Panc1 (cell line): ENCODE data around the gene NPAS1. TPM values are rescaled to one million over a fixed set of nuclear protein-coding genes. Genes with fewer than 3 reads are reported as not detected.
A peak's percentile ranks its signal among the peaks of the same experiment; 100 is the strongest.

Source experiments
- ATAC-seq: fragments of 200-7000 bp; cut with Tn5 transposase; 2 replicates; pipeline ENCODE4 v1.9.1; 2020; ENCODE audit warnings: mild to moderate bottlenecking, moderate library complexity
- BruUV-seq: library from RNA; stranded (reverse); fragments of 400-500 nt; replicated peaks from 2 replicates; lab custom pipeline; 2021; lab: Mats Ljungman, UMichigan
- CTCF ChIA-PET: fragments of 300-600 bp; sonication (Branson Sonifier 250); formaldehyde crosslinking; loops from one replicate; lab custom pipeline; 2022; ENCODE audit warnings: antibody characterized with exemption; lab: Charles Lee
- POLR2A ChIA-PET: fragments of 300-600 bp; sonication (Branson Sonifier 250); formaldehyde crosslinking; loops from one replicate; lab custom pipeline; 2022; ENCODE audit warnings: antibody characterized with exemption; lab: Charles Lee
- DNase-seq: peaks from one replicate; pipeline ENCODE4 v3.0.0-alpha.2; 2010; ENCODE audit warnings: low read depth, low spot score
- H3K27ac ChIP-seq: 2 replicates; pipeline ENCODE4 v1.5.1; 2011; ENCODE audit warnings: mild to moderate bottlenecking, low read length, inconsistent platforms
- H3K27me3 ChIP-seq: fragments of 200-500 bp; sonication (Bioruptor generic); 2 replicates; pipeline ENCODE4 v1.6.0; 2014; ENCODE audit warnings: low read length, inconsistent platforms; ENCODE audit not compliant: control insufficient read depth, insufficient read depth
- H3K36me3 ChIP-seq: fragments of 200-500 bp; sonication (Bioruptor generic); 2 replicates; pipeline ENCODE4 v1.5.1; 2014; ENCODE audit warnings: inconsistent platforms, mild to moderate bottlenecking, low read length, moderate library complexity; ENCODE audit not compliant: control insufficient read depth, insufficient read depth
- H3K4me1 ChIP-seq: 2 replicates; pipeline ENCODE4 v1.5.1; 2011; ENCODE audit warnings: inconsistent platforms, mild to moderate bottlenecking, low read length, moderate library complexity; ENCODE audit not compliant: control insufficient read depth, insufficient read depth
- H3K4me3 ChIP-seq, 2 experiments: 2 replicates each; pipeline ENCODE4 v1.5.1; 2011 to 2012; ENCODE audit warnings: low read depth in 2 of 2, low read length in 2 of 2, mild to moderate bottlenecking in 2 of 2, inconsistent platforms in 1 of 2, moderate library complexity in 1 of 2
- H3K9me3 ChIP-seq: fragments of 200-500 bp; sonication (Bioruptor generic); 2 replicates; pipeline ENCODE4 v1.5.1; 2014; ENCODE audit warnings: low read depth, mild to moderate bottlenecking, inconsistent platforms, low read length, moderate library complexity; ENCODE audit not compliant: control insufficient read depth, insufficient read depth
- CTCF ChIP-seq: fragments of 450-650 bp; IDR thresholded peaks from 2 replicates; pipeline ENCODE4 v1.5.1; 2017; ENCODE audit warnings: mild to moderate bottlenecking
- POLR2AphosphoS5 ChIP-seq: IDR thresholded peaks from 2 replicates; pipeline ENCODE4 v1.6.1; 2012; ENCODE audit warnings: mild to moderate bottlenecking, low read depth, low read length, moderate library complexity
- REST ChIP-seq, 2 experiments: IDR thresholded peaks; 2 replicates each; pipeline ENCODE4 v1.6.1; 2011 to 2012; ENCODE audit warnings: low read depth in 2 of 2, control low read depth in 1 of 2, low read length in 1 of 2, mild to moderate bottlenecking in 1 of 2, moderate library complexity in 1 of 2; ENCODE audit not compliant: insufficient read depth in 1 of 2
- SIN3A ChIP-seq: IDR thresholded peaks from 2 replicates; pipeline ENCODE4 v1.6.1; 2012; ENCODE audit warnings: low read depth, mild to moderate bottlenecking, low read length, moderate library complexity, borderline replicate concordance; ENCODE audit not compliant: insufficient read depth
- TCF7L2 ChIP-seq: IDR thresholded peaks from 2 replicates; pipeline ENCODE4 v1.6.1; 2011; ENCODE audit warnings: mild to moderate bottlenecking, low read depth, low read length, inconsistent platforms
- in situ Hi-C: cut with HindIII; loops from 2 replicates; pipeline ENCODE4 v1.10.0; 2016; ENCODE audit warnings: low sequenced_read_pairs, low pct_unique_long_range_greater_than_20kb
- intact Hi-C: fragments of 100-400 bp; cut with micrococcal nuclease; formaldehyde crosslinking; loops from one replicate; pipeline ENCODE4 v1.10.0; 2022; ENCODE audit not compliant: unreplicated experiment
- total RNA-seq: library from RNA; stranded (reverse); gene quantifications from one replicate; pipeline ENCODE4 v1.2.1, GENCODE V29; 2021; ENCODE audit not compliant: unreplicated experiment

NPAS1 gene
- total RNA-seq, 1 experiment from 2014 or later, result 3.6 TPM

DNA sequence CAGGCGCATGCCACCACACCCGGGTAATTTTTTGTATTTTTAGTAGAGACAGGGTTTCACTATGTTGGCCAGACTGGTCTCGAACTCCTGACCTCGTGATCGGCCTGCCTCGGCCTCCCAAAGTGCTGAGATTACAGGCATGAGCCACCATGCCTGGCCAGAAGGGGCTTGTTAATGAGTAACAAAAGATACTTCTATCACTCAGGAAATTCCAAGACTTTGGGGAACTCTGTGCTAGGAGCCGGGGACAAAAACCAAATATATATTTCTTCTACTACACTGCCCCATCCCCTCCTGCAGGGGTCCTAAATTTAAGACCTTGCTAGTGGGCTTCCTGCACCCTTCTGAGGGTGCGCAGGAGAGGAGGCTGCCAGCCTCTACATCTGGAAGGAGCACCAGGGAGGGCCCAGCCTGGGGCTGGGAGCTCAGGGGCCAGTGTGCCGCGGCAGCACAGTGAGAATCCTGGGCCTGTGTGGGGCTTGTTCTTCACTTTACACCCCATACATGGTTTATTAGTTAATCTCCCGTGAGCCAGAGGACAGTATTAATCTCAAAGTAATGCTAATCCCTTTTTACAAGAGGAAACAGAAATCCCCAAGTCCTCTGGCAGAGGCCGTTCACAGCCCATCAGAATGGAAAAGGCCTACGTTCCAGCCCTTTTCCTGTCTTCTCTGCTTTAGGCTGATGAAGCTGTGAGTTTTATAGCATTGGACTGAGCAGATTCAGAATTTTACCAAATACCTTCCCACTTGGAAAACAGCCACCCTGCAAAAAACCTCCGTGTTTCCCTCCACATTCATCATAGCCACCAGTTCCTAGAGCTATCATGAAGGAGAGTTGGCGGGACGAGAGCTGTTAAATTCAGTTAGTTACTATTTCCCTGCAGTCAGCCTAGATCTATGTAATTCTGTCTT lies 44.4 kb upstream of the NPAS1 start:
- H3K27ac ChIP-seq, result peak overlapping the region; percentile 83
- POLR2A ChIA-PET, result no interaction called here
- no peak overlapping the region for H3K4me3 ChIP-seq
- BruUV-seq, result no TSS peak
- CTCF ChIA-PET, result interaction anchor here (0.5 kb wide), 1 partner anchor 138 kb away, joined by 3 read pairs; no protein-coding TSS in a partner anchor
- no peaks in the 10 kb centered on the region for H3K36me3 ChIP-seq
- TF ChIP-seq TCF7L2, result no peak
- no peak for TF ChIP-seq REST (IDR thresholded peaks at IDR 0.05; ENCODE audit: insufficient read depth in 1 of 2, low read depth in 2 of 2, low read length in 1 of 2)
- no peak for TF ChIP-seq POLR2AphosphoS5
- no peak for TF ChIP-seq CTCF
- no peak for TF ChIP-seq SIN3A
- H3K27me3 ChIP-seq, result no peaks in the 10 kb centered on the region
- intact Hi-C loops, result no loop called here
- DNase-seq (no peak), ATAC-seq (no peak)
- H3K9me3 ChIP-seq, result no peaks in the 10 kb centered on the region
- peaks cover 35% of the 10 kb centered on the region for H3K4me1 ChIP-seq
- in situ Hi-C loops, result no loop called here

DNA sequence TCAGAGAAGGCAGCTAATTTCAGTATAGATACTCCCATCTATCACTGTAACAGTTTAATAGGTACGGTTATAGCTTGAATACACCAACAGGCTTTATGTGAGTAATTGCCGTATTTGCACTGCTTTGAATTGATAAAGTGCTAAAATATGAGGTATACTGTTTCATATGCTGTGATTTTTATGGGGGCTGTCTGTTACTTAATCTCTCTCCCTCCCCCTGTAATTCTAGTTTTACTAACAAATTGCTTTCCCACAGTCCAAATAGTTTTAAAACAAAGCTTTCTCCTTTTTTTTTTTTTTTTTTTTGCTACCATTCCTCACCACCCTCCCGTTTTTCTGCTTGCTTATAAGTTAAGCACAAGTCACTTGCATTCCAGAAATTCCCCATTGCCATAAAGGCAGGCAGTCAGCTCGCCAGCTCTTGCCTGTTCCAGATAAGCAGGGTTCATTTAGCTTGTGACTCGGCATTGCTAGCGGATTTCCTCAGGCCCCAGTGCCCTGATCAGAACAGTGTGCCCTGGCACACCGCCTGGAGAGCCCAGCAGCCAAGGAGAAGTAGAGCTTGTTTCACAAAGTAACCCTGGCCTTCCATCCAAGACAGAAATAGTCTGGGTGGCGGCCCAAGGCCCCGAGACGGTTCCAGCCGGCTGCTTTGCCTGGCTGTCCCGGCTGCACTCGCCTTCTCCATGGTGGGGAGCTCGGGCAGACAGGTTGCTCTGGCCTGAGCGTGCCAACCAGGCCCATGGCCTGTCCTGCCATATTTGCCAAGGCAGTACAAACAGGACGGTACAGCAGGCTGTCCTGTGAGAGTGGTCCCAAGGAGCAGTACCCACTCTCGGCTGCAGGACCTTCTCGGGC lies 43.5 kb upstream of the NPAS1 start:
- in situ Hi-C loops, result no loop called here
- H3K27ac ChIP-seq, result peak overlapping the region; percentile 83
- POLR2A ChIA-PET, result interaction anchor here (0.5 to 1.0 kb wide), 2 partner anchors 44 to 486 kb away, joined by 3 to 8 read pairs; no protein-coding TSS in a partner anchor
- DNase-seq (no peak), ATAC-seq (peak; percentile 70)
- CTCF ChIA-PET, result interaction anchor here (0.8 kb wide), 1 partner anchor 15 kb away, joined by 3 read pairs; no protein-coding TSS in a partner anchor
- no peaks in the 10 kb centered on the region for H3K27me3 ChIP-seq
- no TSS peak for BruUV-seq
- intact Hi-C loops, result no loop called here
- TF ChIP-seq SIN3A (no peak), TCF7L2 (0 out of 2 replicates have a peak, but pooled peaks have one; percentile 29)
- H3K4me1 ChIP-seq, result peaks cover 35% of the 10 kb centered on the region
- no peaks in the 10 kb centered on the region for H3K36me3 ChIP-seq
- no peak overlapping the region for H3K4me3 ChIP-seq
- H3K9me3 ChIP-seq, result no peaks in the 10 kb centered on the region
